WERI-Rb-1 (cell line): Measurements from ENCODE around the gene CHODL.

Source experiments
- DNase-seq: peaks from one replicate; pipeline ENCODE4 v3.0.0-alpha.2; 2020
- H3K27ac ChIP-seq: fragments of 250-450 bp; sonication (Bioruptor Pico); 2 replicates; pipeline ENCODE4 v1.5.1; 2020; ENCODE audit warnings: mild to moderate bottlenecking, moderate library complexity
- H3K27me3 ChIP-seq: fragments of 250-450 bp; sonication (Bioruptor Pico); 2 replicates; pipeline ENCODE4 v1.5.1; 2021; ENCODE audit warnings: mild to moderate bottlenecking, low read depth, moderate library complexity; ENCODE audit not compliant: insufficient read depth, severe bottlenecking
- H3K36me3 ChIP-seq: fragments of 250-450 bp; sonication (Bioruptor Pico); 2 replicates; pipeline ENCODE4 v1.5.1; 2020; ENCODE audit warnings: mild to moderate bottlenecking, moderate library complexity
- H3K4me3 ChIP-seq: 2 replicates; pipeline ENCODE4 v1.5.1; 2011; ENCODE audit warnings: low read depth, mild to moderate bottlenecking, control low read depth, low read length
- H3K9me3 ChIP-seq: fragments of 250-450 bp; sonication (Bioruptor Pico); 2 replicates; pipeline ENCODE4 v1.5.1; 2021; ENCODE audit warnings: mild to moderate bottlenecking, moderate library complexity; ENCODE audit not compliant: severe bottlenecking
- CTCF ChIP-seq: IDR thresholded peaks from 2 replicates; pipeline ENCODE4 v1.5.1; 2011; ENCODE audit warnings: low read depth, mild to moderate bottlenecking, control low read depth, inconsistent platforms, low read length

CHODL gene, protein sequence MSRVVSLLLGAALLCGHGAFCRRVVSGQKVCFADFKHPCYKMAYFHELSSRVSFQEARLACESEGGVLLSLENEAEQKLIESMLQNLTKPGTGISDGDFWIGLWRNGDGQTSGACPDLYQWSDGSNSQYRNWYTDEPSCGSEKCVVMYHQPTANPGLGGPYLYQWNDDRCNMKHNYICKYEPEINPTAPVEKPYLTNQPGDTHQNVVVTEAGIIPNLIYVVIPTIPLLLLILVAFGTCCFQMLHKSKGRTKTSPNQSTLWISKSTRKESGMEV

GRCh38 chr21:18244671-18245463 is at the start of gene CHODL:
TSS of gene CHODL (plus strand) at chr21:18244833. CDS start at chr21:18245224, 391 bp downstream.
- H3K9me3 ChIP-seq = no peaks in the 10 kb centered on the region
- no peak for TF ChIP-seq CTCF
- no peaks in the 10 kb centered on the region for H3K36me3 ChIP-seq
- peak within 1 kb of the TSS; percentile 68 for H3K4me3 ChIP-seq
- H3K27ac ChIP-seq = no peak within 1 kb of the TSS
- H3K27me3 ChIP-seq = peaks cover 4% of the 10 kb centered on the region
- peak; percentile 31 for DNase-seq

- Histone ChIP-seq H3K27ac (no peak overlapping the region), H3K36me3 (no peaks in the 10 kb centered on the region), H3K27me3 (no peaks in the 10 kb centered on the region), H3K4me3 (no peak overlapping the region), H3K9me3 (no peaks in the 10 kb centered on the region)
- peak; percentile 10 for DNase-seq
- TF ChIP-seq CTCF = 0 out of 2 replicates have a peak, but pooled peaks have one; percentile 24
Measured at GRCh38 chr21:18204931-18205330, 39.7 kb upstream of the CHODL start.

DNA sequence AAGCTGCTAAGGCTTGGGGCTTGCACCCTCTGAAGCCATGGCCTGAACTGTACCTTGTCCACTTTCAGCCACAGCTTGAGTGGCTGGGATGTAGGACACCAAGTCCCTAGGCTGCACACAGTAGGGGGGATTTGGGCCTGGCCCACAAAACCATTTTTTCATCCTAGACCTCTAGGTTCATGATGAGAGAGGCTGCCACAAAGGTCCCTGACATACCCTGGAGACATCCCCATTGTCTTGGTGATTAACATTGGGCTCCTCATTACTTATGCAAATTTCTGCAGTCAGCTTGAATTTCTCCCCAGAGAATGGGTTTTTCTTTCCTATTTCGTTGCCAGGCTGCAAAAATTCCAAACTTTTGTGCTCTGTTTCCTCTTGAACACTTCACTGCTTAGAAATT is 26.3 kb upstream of the CHODL start:
- no peak for TF ChIP-seq CTCF
- peaks cover 9% of the 10 kb centered on the region for H3K9me3 ChIP-seq
- no peak for DNase-seq

GRCh38 chr21:18220498-18220897 is 24.1 kb upstream of the CHODL start:
- H3K36me3 ChIP-seq = no peaks in the 10 kb centered on the region
- no peak overlapping the region for H3K4me3 ChIP-seq
- no peak for DNase-seq
- no peak overlapping the region for H3K27ac ChIP-seq
- H3K9me3 ChIP-seq = peaks cover 9% of the 10 kb centered on the region
- no peaks in the 10 kb centered on the region for H3K27me3 ChIP-seq
- no peak for TF ChIP-seq CTCF

More for the DNA sequence above, 26.3 kb upstream of the CHODL start:
- Histone ChIP-seq H3K36me3 (no peaks in the 10 kb centered on the region), H3K27ac (no peak overlapping the region), H3K27me3 (no peaks in the 10 kb centered on the region), H3K4me3 (no peak overlapping the region)

- peaks cover 9% of the 10 kb centered on the region for H3K9me3 ChIP-seq
- H3K27me3 ChIP-seq = no peaks in the 10 kb centered on the region
- TF ChIP-seq CTCF = no peak
- no peaks in the 10 kb centered on the region for H3K36me3 ChIP-seq
- H3K27ac ChIP-seq = no peak overlapping the region
- no peak for DNase-seq
- no peak overlapping the region for H3K4me3 ChIP-seq
Measured at GRCh38 chr21:18222346-18222745, 22.3 kb upstream of the CHODL start.
